OCI-LY1 (cell line): Measurements from ENCODE around the gene UHRF2.

Experiments
- H2AFZ ChIP-seq: fragments of 200-600 bp; sonication (generic), shearing (Covaris generic); 2 replicates; pipeline ENCODE4 v1.6.0; 2014; ENCODE audit warnings: antibody characterized with exemption, mild to moderate bottlenecking, low read length
- H3F3A ChIP-seq: fragments of 200-600 bp; sonication (generic), shearing (Covaris generic); 2 replicates; pipeline ENCODE4 v1.6.0; 2014; ENCODE audit warnings: mild to moderate bottlenecking, antibody characterized with exemption, low read length, moderate library complexity; ENCODE audit not compliant: insufficient read depth
- H3K27ac ChIP-seq: fragments of 200-600 bp; sonication (generic); 2 replicates; pipeline ENCODE4 v1.5.1; 2014; ENCODE audit warnings: low read length, mixed run types, mild to moderate bottlenecking, low read depth; ENCODE audit not compliant: poor library complexity, severe bottlenecking
- H3K27me3 ChIP-seq: fragments of 200-600 bp; sonication (generic); 2 replicates; pipeline ENCODE4 v1.6.0; 2014; ENCODE audit warnings: antibody characterized with exemption, mild to moderate bottlenecking, low read length, moderate library complexity; ENCODE audit not compliant: insufficient read depth
- H3K36me3 ChIP-seq: fragments of 200-600 bp; sonication (generic); 2 replicates; pipeline ENCODE4 v1.6.1; 2014; ENCODE audit warnings: mild to moderate bottlenecking, antibody characterized with exemption, low read length, moderate library complexity, mixed read lengths; ENCODE audit not compliant: insufficient read depth
- H3K4me1 ChIP-seq: fragments of 200-600 bp; sonication (generic); 2 replicates; pipeline ENCODE4 v1.5.1; 2014; ENCODE audit warnings: mild to moderate bottlenecking, low read length, moderate library complexity; ENCODE audit not compliant: insufficient read depth, severe bottlenecking
- H3K4me2 ChIP-seq: fragments of 200-600 bp; sonication (generic), shearing (Covaris generic); 2 replicates; pipeline ENCODE4 v1.6.1; 2014; ENCODE audit warnings: low read length
- H3K4me3 ChIP-seq: fragments of 200-600 bp; sonication (generic); 2 replicates; pipeline ENCODE4 v1.5.1; 2014; ENCODE audit warnings: low read length, low read depth, mild to moderate bottlenecking, mixed read lengths; ENCODE audit not compliant: poor library complexity, severe bottlenecking
- H3K79me2 ChIP-seq: fragments of 200-600 bp; shearing (Covaris generic); 2 replicates; pipeline ENCODE4 v1.6.1; 2016; ENCODE audit warnings: mixed run types, low read length, mixed read lengths; ENCODE audit not compliant: insufficient read depth
- H3K9ac ChIP-seq: fragments of 200-600 bp; sonication (generic), shearing (Covaris generic); 2 replicates; pipeline ENCODE4 v1.6.1; 2014; ENCODE audit warnings: mild to moderate bottlenecking, low read length, mixed read lengths
- H3K9me2 ChIP-seq: fragments of 200-600 bp; sonication (generic), shearing (Covaris generic); 2 replicates; pipeline ENCODE4 v1.6.1; 2014; ENCODE audit warnings: low read depth, mild to moderate bottlenecking, low read length, mixed read lengths
- H3K9me3 ChIP-seq: fragments of 200-600 bp; shearing (Covaris generic); 2 replicates; pipeline ENCODE4 v1.6.1; 2014; ENCODE audit warnings: low read length, mixed read lengths
- H4K20me1 ChIP-seq: fragments of 200-600 bp; sonication (generic), shearing (Covaris generic); 2 replicates; pipeline ENCODE4 v1.6.0; 2016; ENCODE audit warnings: mild to moderate bottlenecking, low read length; ENCODE audit not compliant: insufficient read depth
- EZH2 ChIP-seq: fragments of 200-600 bp; sonication (generic), shearing (Covaris generic); IDR thresholded peaks from 2 replicates; pipeline ENCODE4 v1.8.0; 2017; ENCODE audit warnings: borderline replicate concordance, mixed run types, mild to moderate bottlenecking, antibody characterized with exemption, low read length, moderate library complexity, mixed read lengths
- TF ChIP-seq, protein P1 (sequence below): fragments of 200-600 bp; sonication (generic), shearing (Covaris generic); IDR thresholded peaks from 2 replicates; pipeline ENCODE4 v1.5.1; 2017; ENCODE audit warnings: mild to moderate bottlenecking, antibody characterized with exemption, low read length, moderate library complexity, mixed read lengths

The UHRF2 gene

DNA sequence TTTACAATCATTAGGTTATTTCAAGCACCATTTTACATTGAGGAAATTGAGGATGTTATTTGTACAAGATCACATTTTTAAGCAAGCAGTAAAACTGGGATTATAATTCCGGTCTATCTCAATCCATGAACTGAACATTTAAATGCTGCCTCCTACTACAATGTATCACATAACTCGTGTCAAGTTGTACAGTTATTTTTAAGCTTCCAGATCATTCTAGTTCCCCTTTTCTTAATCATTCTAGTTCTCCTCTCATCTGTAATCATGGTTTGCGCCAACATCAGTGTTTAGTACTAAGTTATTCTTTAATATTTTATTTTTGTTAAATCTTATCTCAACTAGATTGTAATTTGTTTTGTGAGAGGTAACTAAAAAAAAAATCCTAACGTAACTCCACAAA lies 2.4 kb upstream of the UHRF2 start:
- no peaks in the 10 kb centered on the region for H3F3A ChIP-seq
- no peak overlapping the region for H3K9ac ChIP-seq
- H3K4me3 ChIP-seq, result no peak overlapping the region
- H3K9me2 ChIP-seq, result no peaks in the 10 kb centered on the region
- H3K4me1 ChIP-seq, result peaks cover 38% of the 10 kb centered on the region
- peaks cover 24% of the 10 kb centered on the region for H3K79me2 ChIP-seq
- H4K20me1 ChIP-seq, result no peaks in the 10 kb centered on the region
- H3K27ac ChIP-seq, result no peak overlapping the region
- H2AFZ ChIP-seq, result no peak overlapping the region
- H3K36me3 ChIP-seq, result peaks cover 6% of the 10 kb centered on the region
- H3K27me3 ChIP-seq, result no peaks in the 10 kb centered on the region
- H3K4me2 ChIP-seq, result no peak overlapping the region; the same call in 1 of the 2 replicates
- TF ChIP-seq, protein P1, sequence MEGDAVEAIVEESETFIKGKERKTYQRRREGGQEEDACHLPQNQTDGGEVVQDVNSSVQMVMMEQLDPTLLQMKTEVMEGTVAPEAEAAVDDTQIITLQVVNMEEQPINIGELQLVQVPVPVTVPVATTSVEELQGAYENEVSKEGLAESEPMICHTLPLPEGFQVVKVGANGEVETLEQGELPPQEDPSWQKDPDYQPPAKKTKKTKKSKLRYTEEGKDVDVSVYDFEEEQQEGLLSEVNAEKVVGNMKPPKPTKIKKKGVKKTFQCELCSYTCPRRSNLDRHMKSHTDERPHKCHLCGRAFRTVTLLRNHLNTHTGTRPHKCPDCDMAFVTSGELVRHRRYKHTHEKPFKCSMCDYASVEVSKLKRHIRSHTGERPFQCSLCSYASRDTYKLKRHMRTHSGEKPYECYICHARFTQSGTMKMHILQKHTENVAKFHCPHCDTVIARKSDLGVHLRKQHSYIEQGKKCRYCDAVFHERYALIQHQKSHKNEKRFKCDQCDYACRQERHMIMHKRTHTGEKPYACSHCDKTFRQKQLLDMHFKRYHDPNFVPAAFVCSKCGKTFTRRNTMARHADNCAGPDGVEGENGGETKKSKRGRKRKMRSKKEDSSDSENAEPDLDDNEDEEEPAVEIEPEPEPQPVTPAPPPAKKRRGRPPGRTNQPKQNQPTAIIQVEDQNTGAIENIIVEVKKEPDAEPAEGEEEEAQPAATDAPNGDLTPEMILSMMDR, result no peak
- no peak for TF ChIP-seq EZH2
- H3K9me3 ChIP-seq, result no peaks in the 10 kb centered on the region

DNA sequence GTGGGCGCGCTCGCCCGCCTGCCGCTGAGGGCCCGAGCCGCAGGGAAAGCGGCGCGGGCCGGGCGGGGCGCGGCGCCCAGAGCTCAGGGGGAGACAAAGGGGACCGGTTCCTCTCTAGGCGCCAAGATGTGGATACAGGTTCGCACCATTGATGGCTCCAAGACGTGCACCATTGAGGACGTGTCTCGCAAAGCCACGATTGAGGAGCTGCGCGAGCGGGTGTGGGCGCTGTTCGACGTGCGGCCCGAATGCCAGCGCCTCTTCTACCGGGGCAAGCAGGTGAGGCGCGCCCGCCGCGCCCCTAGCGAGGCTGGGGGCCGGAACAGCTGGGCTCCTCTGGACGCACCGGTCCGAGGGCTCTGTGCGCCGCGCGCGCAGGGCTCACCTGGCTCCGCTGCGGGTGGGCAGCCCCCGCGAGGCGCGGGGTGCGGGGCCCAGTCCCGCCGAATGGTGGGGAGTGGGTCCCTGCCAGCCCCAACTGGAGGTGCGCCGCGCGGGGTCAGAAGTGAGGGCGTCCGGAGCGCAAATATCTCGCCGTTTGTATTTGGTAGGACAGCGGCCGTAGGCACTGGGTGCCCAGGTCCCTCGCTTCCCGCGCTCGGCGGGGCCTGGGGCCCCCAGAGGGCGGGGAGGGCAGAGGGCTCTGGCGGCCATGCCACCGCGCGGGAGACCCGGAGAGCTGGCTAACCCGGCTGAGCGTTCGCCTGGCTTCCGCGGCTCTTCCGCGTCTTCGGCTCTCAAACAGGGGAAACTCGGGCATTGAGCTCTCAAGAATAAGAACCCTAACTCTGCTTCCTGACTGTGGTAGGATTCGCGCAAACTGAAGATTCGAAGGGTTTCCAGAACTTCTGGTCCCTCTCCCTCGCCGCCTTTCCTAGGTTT lies 607 bp downstream of the UHRF2 start:
- Histone ChIP-seq H2AFZ (no peak overlapping the region), H3K4me3 (peak overlapping the region; percentile 94), H4K20me1 (no peaks in the 10 kb centered on the region), H3K36me3 (peaks cover 20% of the 10 kb centered on the region), H3K27me3 (no peaks in the 10 kb centered on the region), H3F3A (no peaks in the 10 kb centered on the region), H3K9ac (peak overlapping the region; percentile 92), H3K27ac (peak overlapping the region; percentile 70), H3K4me1 (peaks cover 68% of the 10 kb centered on the region), H3K4me2 (peak overlapping the region; percentile 97), H3K79me2 (peaks cover 54% of the 10 kb centered on the region), H3K9me3 (no peaks in the 10 kb centered on the region), H3K9me2 (no peaks in the 10 kb centered on the region)
- TF ChIP-seq, protein P1, result peak; percentile 20; the same call in 1 of the 2 replicates
- no peak for TF ChIP-seq EZH2

DNA sequence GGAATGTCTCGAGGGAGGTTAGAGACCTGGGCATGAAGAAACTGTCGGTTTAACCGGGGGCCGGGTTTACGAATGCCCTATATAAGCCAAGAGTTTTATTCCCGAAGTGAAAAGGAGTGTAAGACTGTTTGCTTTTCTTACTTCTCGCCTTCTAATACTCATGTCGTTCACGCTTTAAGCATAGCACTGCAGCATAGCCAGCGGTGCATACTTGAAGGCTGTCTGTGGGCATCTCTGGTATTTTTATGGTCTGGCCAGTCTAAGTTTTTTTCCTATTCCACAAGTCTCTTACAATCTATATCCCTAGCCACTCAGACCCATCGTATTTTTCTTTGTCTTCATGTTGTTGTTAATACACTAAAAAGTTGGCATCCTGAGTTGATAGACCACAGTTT lies 1.2 kb downstream of the UHRF2 start:
- Histone ChIP-seq H3K27me3 (no peaks in the 10 kb centered on the region), H3K4me3 (peak overlapping the region; percentile 94), H3K4me1 (peaks cover 74% of the 10 kb centered on the region), H4K20me1 (no peaks in the 10 kb centered on the region), H2AFZ (no peak overlapping the region), H3K9me2 (no peaks in the 10 kb centered on the region), H3F3A (no peaks in the 10 kb centered on the region), H3K4me2 (peak overlapping the region; percentile 97), H3K79me2 (peaks cover 60% of the 10 kb centered on the region), H3K36me3 (peaks cover 20% of the 10 kb centered on the region), H3K27ac (peak overlapping the region; percentile 70), H3K9ac (peak overlapping the region; percentile 92), H3K9me3 (no peaks in the 10 kb centered on the region)
- TF ChIP-seq EZH2, result no peak
- TF ChIP-seq, protein P1, result no peak
